ENCODE measurements around the gene HORMAD2.

The HORMAD2 gene

GRCh38 chr22:30113494-30113893, 33.2 kb downstream of the HORMAD2 start:
- DNase-seq, result no peak

GRCh38 chr22:30114361-30114760, 34.1 kb downstream of the HORMAD2 start:
- no peak for DNase-seq

GRCh38 chr22:30115705-30116104, 35.4 kb downstream of the HORMAD2 start:
- DNase-seq, result no peak

GRCh38 chr22:30116362-30117117, 36.3 kb downstream of the HORMAD2 start:
- DNase-seq, result no peak

GRCh38 chr22:30117256-30117655, 37.0 kb downstream of the HORMAD2 start:
- no peak for DNase-seq

- no peak for DNase-seq
Measured at GRCh38 chr22:30118291-30118690, 38.0 kb downstream of the HORMAD2 start.

GRCh38 chr22:30121960-30122359, 41.7 kb downstream of the HORMAD2 start:
- DNase-seq, result no peak

GRCh38 chr22:30123463-30123862, 43.2 kb downstream of the HORMAD2 start:
- no peak for DNase-seq

GRCh38 chr22:30127749-30128166, 47.5 kb downstream of the HORMAD2 start:
- DNase-seq, result no peak

- no peak for DNase-seq
Measured at GRCh38 chr22:30128511-30128910, 48.2 kb downstream of the HORMAD2 start.

GRCh38 chr22:30129636-30130035, 49.4 kb downstream of the HORMAD2 start:
- DNase-seq, result no peak

- no peak for DNase-seq
Measured at GRCh38 chr22:30132290-30132996, 52.2 kb downstream of the HORMAD2 start.

GRCh38 chr22:30140414-30140813, 60.1 kb downstream of the HORMAD2 start:
- DNase-seq, result no peak

GRCh38 chr22:30143265-30143664, 63.0 kb downstream of the HORMAD2 start:
- DNase-seq, result no peak

GRCh38 chr22:30144391-30144790, 64.1 kb downstream of the HORMAD2 start:
- DNase-seq, result no peak

- DNase-seq, result no peak
Measured at GRCh38 chr22:30150212-30150611, 69.9 kb downstream of the HORMAD2 start.

GRCh38 chr22:30158277-30158676, 78.0 kb downstream of the HORMAD2 start:
- no peak for DNase-seq

GRCh38 chr22:30158744-30159500, 78.7 kb downstream of the HORMAD2 start:
- no peak for DNase-seq

- no peak for DNase-seq
Measured at GRCh38 chr22:30159561-30160353, 79.5 kb downstream of the HORMAD2 start.

- no peak for DNase-seq
Measured at GRCh38 chr22:30161051-30161469, 80.8 kb downstream of the HORMAD2 start.

GRCh38 chr22:30167296-30167695, 87.0 kb downstream of the HORMAD2 start:
- no peak for DNase-seq

- DNase-seq, result no peak
Measured at GRCh38 chr22:30167734-30168133, 87.5 kb downstream of the HORMAD2 start.

Data from right kidney (tissue), 1 donor.